GM21528 (cell line): ENCODE measurements around the gene GCM1.

Source experiments
- ATAC-seq: cut with Tn5 transposase; IDR thresholded peaks from one replicate; pipeline ENCODE4 v1.9.1; 2021; ENCODE audit warnings: mild to moderate bottlenecking, moderate library complexity; ENCODE audit not compliant: unreplicated experiment, low FRiP score

The GCM1 gene

DNA sequence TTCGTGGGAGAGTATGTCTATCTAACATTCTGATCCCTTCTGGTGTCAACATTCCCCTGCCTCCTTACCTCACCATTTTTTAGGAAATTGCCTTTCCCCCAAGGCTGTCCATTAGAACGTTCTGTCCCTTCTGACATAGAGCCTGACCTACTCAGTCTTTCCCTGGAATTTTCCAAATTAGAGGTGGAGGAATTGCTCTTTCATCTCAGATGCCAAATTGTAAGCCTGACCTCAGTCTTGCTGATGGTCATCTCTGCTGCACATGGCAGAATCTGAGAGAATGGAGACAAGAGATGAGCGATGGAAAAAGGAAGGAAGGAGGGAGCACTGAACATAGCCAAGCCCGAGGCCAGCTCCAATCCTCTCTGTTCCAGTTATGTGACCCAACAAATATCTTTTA, 5.4 kb upstream of the GCM1 start:
- no peak for ATAC-seq

DNA sequence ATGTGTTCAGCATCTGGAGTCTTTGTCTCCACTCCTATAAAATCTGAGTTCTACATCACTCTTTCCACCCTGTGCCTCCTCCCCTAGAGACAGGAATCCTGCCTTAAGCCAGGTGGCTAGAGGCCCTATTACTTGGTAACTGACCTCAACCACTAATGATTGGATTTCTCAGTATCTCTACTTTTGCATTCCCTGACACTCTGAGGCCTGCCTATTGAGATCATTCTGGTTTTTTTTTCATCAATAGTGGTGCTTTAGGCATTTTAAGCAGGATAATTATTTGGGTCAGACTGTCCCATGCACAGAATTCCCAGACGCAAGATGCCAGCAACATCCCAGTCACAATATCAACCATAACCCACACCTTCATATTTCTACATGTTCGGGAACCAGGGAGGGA, 3.9 kb upstream of the GCM1 start:
- no peak for ATAC-seq

DNA sequence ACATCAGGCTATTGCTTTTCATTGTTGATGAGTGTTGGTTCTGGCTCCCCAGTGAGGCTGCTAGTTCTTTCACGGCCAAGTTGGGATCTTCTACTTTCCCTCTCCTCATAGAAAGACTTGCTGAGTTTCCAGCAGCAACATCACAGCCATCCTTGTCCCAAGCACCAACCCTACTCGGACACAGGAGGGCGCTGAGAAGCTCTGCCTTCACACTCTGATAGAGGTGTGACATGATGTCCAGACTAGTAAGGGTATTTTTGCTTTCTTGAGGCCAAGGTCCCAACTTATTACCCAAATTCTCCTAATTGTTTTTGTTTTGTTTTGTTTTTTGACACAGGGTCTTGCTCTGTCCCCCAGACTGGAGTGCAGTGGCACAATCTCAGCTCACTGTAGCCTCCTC, 3.0 kb upstream of the GCM1 start:
- no peak for ATAC-seq

DNA sequence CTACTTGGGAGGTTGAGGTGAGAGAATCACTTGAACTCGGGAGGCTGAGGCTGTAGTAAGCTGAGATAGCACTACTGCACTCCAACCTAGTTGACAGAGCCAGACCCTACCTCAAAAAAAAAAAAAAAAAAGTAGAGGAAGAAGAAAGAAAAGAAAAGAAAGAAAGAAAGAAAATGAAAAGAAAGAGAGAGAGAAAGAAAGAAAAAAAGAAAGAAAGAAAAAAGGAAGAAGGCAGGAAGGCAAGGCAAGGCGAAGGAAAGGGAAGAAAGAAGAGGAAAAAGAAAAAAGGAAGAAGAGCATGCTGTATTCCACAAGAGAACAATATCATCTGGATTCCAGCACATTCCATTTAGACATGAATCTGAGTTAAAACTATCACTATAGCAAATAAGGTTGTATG, 3.8 kb downstream of the GCM1 start:
- no peak for ATAC-seq

DNA sequence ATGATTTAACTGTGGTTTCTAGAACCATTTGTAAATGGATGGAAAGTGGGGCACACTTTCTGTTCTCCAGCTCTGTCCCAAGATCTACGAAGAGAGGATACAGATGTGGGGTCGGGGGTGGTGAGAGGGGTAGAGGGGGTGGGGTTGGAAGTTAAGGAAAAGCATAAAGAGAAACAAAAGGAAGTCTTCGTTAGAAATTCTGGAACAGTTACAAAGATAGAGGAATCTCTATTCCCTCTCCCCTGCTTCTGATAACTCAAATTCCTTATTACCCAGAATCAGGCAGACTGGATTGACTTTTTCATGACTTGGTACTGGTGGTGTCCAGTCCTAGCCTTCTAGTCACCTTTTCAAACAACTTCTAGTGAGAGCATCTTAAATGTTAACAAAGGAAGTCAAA, 4.9 kb downstream of the GCM1 start:
- ATAC-seq: no peak

DNA sequence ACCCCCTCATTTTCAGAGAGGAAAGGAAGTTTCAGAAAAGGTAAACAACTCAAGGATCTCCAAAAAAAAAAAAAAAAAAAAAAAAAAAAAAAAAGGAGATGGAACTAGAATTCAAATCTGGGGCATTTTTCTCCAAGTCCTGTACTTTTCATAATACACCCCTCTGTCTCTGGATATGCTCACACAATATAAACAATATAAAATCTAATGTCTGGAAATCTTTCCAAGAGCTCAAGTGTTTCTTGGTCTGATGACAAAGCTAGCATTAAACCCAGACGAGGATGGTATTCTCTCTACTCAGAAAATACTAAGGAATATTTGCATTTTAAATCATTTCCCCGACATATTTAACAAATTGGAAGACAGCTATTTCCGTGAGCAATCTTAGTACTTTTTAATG, 5.8 kb downstream of the GCM1 start:
- ATAC-seq: no peak

DNA sequence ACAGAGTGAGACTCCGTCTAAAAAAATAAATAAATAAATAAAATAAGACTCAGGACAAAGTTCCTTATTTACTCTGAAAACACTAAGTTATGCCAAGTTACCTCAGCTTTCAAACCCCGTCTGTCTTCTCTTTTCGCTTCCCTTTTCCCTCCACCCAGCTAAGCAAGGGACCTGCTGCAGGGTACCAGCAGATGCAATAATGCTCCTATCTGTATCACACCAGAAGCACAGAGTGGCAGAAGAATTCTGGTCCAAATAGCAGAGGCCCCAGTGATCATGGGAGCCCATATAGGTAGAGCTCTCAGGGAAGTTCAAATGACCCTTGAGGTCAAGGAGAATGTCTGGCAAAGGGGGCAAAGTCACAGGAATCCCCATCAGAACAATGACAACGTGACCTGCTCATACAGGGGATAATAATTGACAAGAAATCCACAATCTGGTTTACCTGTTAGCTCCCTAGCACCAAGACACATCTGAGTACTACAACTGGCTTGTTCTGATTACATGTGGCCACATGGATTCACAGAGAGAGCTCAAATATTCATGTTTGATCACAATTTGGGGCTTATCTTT, 8.7 kb downstream of the GCM1 start:
- ATAC-seq: no peak

DNA sequence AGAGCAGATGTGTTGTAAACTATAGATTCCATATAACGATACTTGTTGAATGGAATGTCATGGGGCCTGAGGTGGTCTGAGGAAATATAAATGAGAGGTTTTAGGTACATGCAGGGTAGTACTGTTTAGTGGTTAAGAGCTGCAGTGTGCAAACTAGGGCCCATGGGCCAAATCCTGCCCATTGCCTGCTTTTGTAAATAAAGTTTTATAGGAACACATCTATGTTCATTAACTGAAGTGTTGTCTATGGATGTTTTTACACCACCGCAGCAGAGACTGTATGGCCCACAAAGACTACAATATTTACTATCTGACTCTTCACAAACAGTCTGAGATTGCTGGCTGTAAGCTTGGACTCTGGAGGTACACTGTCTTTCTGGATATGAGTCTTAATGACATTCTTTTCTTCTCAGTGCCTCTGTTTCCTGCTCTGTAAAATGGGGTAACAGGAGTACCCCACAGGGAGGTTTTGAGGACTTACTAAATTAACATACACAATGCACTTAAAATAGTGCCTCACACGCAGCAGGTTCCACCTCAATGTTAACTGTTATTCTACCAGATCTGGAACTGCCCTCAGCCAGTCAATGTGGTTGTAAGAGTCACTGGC, 12.5 kb downstream of the GCM1 start:
- ATAC-seq: no peak

DNA sequence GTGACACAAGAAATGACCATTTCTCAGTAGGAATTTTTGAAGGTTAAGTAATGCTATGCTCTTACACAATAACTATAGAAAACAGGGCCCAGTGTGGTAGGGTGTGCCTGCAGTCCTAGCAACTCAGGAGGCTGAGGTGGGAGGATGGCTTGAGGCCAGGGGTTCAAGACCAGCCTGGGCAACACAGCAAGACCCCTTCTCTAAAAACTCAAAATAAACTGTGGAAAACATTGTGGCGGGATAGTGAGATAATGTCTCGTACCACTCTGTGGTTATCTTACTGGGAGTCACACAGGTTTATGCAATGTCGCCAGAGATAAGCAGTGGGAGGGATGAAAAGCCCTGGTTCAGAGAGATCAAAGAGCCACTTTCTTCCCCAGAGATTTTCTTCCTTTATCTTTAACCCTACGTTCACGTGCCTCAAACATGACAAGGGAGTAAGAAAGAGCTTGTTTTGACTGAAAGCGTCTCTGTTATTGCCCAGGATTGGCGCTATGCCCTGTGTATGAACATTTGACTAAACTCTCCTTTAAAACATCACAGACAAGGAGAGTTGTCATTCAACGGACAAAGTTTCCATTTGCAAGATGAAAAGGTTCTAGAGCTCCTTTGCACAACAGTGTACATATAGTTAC, 13.9 kb downstream of the GCM1 start:
- no peak for ATAC-seq

DNA sequence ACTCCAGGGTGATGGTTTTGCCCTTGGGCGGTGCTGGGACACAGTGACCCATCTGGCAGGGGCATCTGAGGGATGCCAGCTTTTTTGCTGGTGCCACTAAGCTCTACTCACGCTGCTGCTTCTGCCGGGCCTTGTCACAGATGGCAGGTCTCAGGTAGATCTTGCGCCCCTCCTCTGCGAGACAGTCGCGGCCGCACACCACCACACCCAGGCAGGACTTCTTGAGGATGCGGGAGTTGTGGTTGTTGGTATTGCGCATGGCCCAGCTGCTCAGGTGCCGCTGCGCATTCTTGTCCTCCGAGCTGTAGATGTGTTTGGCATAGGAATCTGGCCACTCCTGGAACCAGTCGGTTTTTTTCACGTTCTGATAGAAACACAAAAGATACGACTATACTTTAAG, 14.7 kb downstream of the GCM1 start:
- ATAC-seq: no peak

DNA sequence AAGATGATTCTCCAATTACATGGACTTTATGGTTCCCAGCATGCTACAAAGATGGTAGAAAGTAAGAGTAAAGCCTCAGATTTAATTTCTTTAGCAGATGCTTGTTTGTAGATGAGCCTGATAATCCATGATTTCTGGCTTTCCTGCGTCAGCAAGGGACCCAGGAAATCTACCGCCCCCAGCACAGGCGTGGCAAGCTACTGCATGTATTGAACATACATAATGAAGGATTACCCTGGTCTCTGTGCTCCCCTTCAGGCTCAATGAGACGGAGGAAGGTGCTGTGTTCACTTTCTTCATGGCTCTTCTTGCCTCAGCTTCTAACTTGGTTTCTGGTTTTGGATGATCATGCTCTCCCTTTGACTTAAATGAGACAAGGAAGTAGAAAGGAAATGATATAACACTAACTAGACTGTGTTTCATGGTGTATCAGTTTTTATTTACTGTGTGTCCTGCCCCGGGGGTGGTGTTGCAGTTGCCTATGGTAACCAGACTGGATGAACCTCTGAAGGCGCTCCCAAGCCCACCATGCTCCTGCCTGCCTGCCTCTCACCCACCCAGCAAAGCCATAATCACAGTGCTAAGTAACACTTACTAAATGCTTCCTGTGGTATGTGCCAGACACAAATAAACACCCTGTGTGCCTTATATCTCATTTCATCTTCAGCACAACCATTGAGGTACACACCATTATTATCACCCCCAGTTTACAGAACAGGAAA, 17.9 kb downstream of the GCM1 start:
- ATAC-seq: no peak

DNA sequence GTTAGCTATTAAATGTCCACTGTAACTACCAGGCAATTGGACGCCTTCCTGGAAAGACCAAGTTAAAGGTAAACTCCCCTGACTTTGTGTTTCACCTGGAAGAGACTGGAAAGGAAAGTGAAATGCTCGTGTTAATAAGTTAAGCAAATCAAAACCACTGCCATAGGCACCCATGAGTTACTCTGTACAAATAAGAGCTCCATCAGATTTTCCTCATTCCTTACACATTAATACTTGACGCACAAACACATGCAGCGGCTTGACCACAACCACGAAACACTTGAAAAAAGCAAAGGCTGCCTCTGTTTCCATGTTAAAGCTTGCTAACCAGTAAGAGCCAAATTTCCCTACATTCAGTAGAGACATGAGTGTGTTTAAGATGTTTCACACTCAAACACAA, 19.8 kb downstream of the GCM1 start:
- ATAC-seq: no peak

DNA sequence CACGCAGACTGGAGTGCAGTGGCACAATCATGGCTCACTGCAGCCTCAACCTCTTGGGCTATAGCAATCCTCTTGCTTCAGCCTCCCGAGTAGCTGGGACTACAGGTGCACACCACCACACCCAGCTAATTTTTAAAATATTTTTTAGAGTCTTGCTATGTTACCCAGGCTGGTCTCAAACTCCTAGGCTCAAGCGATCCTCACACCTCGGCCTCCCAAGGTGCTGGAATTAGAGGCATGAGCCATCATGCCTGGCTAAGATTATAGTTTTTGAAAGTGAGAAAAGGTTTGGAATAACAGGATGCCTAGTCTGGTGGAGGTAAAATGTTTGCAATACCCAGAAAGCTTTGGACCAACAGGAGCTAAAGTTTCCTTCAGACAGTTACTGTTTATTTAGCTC, 23.4 kb downstream of the GCM1 start:
- ATAC-seq: no peak

DNA sequence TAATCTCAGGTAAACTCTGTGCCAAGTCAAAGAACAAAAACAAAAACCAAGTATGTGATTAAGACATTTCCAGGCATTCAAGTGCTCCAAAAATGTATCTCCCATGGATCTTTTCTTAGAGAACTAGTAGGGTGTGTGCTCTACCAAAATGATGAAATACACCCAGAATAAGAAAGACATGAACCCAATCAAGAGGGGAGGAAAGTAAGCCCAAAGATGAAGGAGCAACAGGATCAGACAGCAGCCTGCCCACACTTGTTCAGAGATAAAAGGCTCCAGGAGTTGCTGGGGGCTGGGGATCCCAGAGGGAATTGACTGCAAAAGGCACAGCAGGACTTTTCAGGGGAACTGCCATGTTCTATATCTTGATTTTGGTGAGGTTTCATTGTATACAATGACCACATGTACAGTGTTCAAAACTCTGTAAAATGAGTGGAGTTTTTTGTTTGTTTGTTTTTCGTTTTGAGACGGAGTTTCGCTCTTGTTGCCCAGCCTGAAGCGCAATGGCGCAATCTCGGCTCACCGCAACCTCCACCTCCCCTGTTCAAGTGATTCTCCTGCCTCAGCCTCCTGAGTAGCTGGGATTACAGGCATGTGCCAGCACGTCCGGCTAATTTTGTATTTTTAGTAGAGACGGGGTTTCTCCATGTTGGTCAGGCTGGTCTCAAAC, 24.4 kb downstream of the GCM1 start:
- no peak for ATAC-seq

DNA sequence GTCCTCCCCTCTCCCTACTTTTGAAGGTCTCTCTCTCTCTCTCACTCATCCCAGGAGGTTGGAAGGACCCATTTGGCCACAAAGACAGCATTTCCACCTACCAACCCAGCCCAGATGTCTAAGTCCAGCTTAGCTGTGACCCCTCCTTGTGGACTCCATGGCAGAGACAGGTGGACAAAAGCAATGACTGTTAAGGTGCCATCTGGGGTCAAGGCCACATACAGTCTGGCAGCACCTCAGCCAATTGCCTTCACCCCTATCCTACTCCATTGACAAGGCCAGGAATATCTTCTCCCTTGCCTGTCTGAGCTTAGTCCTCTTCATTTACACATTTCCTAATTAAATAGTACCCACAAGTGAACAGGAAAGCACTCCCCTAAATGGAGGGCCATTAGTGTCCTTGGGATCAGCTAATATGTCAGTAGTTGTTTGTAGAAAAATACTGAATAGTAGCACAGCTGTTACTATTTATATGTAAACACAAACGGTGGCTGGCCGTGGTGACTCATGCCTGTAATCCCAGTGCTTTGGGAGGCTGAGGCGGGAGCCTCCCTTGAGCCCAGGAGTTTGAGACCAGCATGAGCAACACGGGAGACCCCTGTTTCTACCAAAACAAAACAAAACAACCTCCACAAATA, 28.8 kb downstream of the GCM1 start:
- ATAC-seq: no peak

DNA sequence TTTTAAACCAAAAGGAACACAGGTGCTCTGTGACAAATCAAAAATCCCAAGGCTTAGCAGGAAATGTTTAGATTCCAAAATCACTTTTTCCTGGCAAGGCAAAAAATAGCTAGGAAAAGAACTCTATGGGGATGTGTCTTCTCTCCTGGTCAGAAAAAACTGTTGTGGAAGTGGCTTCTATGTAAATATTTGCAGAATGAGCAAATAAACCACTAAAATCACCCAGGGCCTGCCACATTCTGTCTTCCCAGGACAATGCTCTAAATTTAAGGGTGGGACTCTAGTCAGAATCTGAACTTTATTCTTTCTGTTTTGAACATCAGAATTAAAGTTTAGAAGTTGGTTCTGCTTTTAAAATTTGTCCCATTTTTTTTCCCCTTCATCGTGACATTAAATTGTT, 29.3 kb downstream of the GCM1 start:
- no peak for ATAC-seq

DNA sequence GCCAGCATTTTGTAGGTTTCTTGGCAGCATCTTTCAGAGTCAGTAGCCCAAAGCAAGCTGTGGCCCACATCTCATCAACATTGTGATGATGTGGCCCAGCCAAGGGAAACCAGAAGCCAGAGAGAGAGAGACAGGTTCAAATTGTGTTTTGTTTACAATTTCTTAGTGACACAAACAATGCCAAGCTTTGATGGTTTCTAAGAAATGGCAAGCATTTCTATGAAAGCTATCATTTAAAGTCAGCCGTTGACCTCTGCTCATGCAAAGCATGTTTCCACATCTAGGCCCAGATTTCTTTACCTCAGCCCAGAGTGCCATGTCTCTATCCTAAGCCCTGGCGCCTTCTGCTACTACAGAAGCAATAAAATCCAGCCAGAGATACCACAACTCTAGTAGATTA, 32.9 kb downstream of the GCM1 start:
- ATAC-seq: no peak

DNA sequence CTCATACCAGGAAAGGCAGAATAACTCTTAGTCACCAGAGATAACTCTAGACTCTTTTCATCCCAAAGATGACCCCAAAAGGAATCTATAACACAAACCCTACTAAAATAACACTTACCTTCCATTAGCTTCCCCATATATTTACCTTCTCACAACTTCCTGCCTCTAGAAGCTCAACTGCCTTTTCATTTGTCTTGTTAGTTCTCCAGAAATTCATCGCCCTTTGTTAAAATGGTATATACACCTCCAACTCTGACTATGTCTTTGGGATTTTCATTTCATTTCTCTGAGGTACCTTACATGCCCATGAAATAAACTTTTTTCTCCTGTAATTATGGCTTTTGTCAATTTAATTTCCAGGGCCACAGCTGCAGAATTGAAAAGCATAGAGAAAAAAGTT, 33.5 kb downstream of the GCM1 start:
- no peak for ATAC-seq

DNA sequence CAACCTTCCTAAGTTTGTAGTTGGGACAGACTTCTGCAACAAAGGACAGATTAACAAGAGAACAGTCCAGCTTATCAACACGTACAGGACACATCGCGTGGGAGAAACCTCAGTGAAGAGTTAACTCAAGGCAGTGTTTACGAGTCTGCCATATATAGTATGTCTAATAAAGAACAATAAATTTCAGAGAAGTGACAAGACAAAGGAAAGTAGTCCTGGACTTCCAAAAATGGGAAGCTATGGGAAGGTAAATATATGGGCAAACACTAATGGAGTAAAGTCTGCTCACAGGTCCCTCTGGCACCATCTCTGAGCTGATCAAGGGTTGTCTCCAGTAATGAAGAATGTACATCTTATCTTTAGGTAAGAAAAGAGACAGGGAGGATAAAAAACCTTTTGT, 34.9 kb downstream of the GCM1 start:
- ATAC-seq: no peak

DNA sequence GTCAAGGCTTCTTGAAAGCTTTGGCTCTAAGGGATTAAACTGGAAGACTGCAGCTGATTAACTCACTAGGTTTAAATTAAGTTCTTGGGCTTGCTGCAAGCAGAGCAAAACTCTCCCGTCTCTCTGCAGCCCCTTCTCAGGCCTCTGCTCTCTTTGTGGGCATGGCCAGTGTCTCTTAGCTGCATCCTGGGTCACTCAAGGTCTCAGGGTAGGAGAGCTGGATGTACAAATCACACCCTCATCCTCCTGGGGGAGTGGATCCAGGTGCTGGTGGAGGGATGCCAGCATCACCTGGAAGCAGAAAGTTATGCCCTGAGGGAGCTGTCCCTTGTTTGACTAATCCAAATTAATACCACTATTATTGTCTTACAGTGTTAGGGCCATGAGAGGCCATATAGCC, 35.8 kb downstream of the GCM1 start:
- ATAC-seq: no peak

DNA sequence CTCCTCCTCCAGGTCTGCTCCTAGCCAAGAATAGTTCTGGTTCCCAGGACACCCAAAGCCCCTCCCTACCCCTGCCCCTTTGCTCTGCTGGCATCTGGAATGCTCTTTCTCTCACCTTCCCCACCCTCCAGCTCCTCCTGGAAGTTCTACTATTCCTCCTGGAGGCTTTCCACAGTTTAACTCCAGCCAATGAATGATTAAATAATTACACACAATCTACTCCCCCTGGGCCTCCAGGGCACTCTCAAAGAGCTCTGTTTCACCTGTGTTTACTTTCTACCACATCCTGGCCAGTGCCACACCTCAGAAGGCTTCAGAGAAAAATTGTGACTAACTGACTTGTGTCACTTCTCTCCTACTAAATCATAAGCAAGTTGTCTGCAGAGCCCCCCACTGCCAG, 36.2 kb downstream of the GCM1 start:
- no peak for ATAC-seq
